ENCODE data around the gene TMEM47.

The TMEM47 gene

DNA sequence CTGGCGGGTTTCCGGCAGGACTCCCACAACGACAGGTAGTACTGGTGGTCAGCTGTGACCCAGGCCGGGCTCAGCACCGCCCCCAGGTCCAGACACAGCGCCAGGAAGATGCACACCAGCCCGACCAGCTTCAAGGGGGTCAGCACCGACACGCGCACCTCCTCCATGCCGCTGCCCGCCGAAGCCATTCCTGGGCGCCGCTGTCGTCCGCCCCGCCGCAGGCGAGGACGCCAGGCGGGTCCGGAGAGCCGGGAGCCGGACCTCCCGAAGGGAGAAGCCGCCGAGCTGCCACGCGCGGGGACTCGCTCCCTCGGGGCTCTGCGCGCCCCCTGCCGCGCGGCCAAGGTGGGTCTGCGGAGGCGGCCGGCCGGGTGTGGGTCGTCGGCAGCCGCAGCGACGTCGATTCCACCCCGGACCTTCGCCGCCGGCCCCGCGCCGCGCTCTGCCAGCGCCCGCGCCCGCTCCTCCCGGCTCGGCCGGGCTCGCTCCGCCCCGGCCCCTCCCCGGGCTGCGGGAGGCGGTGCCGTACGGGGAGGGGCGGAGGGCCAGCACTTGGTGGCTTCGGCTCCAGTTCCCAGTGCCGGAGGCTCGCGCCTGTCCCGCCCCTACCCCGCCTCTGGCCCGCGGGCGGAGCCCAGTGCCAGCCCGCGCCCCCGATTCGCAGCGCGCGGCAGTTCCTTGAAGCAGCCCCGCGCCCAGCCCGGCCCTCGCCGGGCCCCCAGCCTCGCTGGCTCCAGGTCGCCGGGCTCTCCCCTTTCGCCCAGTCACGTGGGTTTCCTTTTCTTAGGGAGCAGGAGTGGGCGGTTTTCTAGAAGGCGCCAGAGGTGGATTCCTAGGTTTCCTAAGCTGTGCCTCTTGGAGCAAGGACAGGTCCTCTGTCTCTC, at the start of gene TMEM47:
Gene TMEM47 (minus strand): TSS at position 444 of the 884 bp plus-strand sequence. CDS start 256 bp downstream, at position 188.
- intact Hi-C loops (cut with DNase I), result no loop called here
- peak; percentile 30 to 96 (median 63) for DNase-seq

DNA sequence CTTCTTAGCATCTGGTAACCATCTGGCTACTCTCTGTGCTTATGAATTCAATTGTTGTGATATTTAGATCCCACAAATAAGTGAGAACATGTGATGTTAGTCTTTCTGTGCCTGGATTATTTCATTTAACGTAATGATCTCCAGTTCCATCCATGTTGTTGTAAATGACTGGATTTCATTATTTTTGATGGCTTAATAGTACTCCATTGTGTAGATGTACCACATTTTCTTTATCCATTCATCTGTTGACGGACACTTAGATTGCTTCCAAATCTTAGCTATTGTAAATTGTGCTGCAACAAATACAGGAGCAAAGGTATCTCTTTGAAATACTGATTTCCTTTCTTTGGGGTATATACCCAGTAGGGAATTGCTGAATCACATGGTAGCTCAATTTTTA, 30.0 kb upstream of the TMEM47 start:
- intact Hi-C loops (cut with DNase I), result no loop called here
- no peak for DNase-seq

DNA sequence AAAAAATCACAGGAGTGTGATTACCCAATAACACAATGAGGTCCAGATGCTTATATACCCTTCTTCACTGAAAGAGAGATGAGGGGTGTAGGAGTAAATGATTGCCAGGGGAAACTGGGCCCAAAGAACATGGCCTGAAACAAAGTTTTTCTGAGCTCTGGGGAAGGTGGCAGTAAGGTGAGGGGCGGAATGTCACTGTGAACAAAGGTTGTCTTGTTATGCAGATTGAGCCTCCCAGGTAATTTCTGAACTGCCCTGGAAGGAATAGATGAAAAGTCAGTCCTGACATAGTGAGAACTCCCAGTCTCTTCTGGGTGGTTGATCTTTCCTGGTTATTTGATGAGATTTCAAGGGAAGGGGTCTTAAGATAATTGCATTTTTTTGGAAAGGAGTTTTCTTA, 2.5 kb upstream of the TMEM47 start:
- intact Hi-C loops (cut with DNase I), result no loop called here
- DNase-seq, result no peak

DNA sequence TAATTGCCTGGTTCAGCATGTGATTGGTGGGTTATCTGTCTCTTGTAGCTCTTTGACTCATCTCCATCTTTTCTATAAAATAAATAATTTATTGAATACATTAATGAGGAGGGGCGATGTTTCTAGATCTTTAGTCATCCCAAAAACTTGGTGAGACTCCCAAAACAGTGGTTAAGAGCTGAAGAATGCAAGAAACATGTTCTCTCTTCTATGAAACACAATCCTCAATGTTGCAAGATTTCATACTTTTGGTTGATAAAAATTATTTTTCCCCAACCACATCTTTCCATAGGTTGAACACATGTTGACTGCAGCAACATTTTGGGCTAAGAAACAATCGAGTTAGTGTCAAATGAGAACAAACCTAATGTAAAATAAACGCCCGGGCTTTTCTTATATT, 1.2 kb upstream of the TMEM47 start:
- no peak for DNase-seq
- intact Hi-C loops (cut with DNase I), result no loop called here

DNA sequence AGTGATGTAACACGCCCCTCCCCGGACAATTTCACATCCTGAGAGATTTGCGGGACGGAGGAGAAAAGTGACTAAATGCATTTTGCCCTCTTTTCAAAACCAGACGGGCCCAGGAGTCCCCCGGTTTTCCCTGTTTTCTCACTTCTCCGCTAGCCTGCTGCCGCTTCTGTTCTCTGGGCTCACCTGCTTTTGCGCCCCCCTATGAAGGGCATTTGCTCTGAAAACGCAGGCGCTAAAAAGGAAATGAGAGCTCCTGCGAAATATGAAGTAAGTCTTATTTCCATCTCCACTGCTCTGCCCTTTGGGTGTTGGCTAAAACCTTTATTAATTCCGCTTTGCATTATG, 613 bp upstream of the TMEM47 start:
- intact Hi-C loops (cut with DNase I), result no loop called here
- peak in 1 of 10 donors; percentile 57 for DNase-seq

DNA sequence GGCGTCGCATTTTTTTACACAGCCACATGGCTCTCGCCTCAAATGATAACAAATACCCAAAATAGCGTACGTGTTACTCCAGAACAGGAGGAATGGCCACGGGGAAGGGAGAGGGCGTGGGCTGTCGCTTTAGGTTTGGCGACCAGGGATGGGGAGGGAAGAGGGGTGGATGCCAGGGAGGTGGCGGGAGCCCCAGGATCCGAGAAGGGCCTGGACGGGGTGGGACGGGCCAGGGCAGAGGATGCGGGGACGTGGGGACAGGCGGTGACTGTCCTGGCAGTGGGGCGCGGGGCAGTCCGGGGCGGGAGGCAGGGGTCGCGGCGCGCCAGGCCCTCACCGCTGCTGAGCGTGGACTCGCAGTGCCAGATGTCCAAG, 631 bp downstream of the TMEM47 start:
- intact Hi-C loops (cut with DNase I), result no loop called here
- DNase-seq, result peak in 5 of 10 donors; percentile 6 to 70 (median 63)

DNA sequence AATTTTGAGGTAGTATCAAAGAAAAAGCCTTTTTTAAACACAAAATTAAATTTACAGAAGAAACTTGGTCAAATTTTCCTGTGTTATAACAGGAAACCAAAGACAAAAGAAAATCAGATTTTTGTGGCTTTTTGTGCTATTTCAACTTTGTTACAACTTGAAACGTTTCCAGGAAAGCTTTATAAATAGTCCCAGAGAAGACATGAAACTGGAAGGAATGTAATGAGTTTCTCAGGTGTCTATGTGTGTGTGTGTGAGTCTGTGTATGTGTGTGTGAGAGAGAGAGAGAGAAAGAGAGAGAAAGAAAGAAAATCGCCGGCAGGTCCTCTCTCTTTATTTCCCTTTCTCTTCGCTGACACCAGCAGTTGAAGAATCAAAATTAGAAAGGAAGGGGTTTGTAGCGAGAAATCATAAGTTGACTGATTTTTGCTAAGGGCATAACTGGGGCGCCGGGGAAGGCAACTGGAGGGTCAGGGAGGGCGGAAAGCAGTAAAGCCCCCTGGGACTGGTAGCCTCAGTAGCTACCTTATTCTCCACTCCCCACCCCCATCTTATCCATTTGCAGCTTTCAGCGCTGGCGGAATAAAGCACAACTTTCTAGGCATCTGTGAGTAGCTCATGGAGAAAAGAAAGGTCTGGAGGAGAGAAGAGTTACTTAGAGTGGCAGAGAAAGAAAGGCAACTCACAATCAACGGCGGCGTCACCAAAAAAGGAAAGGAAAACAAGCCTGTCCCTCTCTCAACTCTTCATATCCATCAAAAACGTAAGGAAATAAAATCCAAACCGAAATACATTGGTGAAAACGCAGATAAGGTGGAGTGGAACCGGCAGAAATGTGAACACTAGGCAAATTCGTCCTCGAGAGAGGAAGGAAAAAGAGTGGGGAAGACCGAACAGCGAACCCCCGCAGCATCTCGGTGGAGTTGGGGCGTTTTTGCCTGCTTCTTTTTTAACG, 1.3 kb downstream of the TMEM47 start:
- no peak for DNase-seq
- intact Hi-C loops (cut with DNase I), result no loop called here

DNA sequence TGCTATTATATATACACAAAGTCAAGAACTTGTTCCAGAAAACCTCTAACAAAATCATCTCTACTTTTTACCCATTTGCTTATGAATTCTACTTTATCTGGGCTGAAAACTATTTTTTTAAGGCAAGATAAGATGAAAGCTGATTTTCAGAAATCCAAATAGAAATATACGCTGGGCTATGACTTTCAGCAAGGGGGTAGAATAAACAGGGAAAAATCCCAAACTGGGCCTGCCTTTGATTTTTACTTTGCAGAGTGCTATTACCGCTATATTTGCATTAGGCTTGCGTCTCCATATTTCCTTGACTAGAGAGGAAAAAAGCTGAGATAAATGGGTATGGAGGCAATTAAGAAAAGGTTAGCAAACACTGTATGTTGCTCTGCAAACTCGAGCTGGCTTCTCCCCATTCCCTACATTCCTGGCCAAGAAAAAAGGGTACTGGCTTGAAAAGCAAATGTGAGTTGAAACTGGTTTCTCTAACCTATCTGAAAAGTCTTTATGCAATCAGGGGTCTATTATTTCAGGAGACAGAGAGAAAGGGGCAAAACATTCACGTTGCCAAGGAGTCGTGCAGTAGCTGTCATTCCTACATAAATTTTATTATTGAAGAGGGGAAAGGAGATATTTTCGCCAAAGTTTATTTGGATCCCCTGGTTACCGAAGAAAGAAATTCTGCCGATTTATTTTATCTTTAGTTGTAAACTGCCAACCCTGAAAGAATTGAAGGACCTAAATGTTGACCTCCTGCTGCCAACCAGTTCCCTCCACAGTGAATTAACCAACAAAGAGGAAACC, 2.2 kb downstream of the TMEM47 start:
- DNase-seq, result no peak
- intact Hi-C loops (cut with DNase I), result no loop called here

DNA sequence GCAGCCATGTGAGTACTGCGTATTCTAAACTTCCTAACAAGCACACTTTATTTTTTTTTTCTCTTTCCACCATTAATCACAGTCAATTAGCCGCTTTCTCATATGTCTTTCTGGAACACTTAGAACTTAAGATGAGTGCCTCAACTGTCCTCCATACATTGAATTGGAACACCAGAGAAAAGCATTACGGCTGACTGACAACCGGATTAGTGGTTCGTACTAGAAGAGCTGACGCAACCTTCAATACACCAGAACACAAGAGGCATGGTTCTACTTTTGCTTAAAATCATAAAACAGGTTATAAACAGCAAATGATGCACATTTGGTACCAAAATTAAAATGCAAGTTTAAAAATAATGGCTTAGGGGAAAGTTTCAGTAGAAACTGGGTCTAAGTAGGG, 3.3 kb downstream of the TMEM47 start:
- no peak for DNase-seq
- intact Hi-C loops (cut with DNase I), result no loop called here

DNA sequence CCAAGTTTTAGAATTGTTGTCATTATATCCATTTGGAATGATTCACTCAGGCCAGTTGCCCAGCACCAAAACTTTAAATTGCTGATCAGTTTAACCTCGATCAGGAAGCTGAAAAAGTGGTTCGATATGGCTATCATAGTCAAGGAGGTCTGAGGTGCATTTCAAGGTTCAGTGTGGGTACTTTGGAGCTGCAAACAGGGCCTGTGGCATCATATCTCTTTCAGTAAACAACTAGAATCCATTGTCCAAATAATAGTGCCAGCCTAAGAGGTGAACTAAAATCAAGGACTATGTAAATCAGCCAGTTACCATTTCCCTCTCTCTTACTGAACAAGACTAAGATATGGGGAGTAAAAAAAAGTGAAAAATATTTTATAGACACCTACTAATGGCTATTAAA, 14.2 kb downstream of the TMEM47 start:
- no peak for DNase-seq
- intact Hi-C loops (cut with DNase I), result no loop called here

DNA sequence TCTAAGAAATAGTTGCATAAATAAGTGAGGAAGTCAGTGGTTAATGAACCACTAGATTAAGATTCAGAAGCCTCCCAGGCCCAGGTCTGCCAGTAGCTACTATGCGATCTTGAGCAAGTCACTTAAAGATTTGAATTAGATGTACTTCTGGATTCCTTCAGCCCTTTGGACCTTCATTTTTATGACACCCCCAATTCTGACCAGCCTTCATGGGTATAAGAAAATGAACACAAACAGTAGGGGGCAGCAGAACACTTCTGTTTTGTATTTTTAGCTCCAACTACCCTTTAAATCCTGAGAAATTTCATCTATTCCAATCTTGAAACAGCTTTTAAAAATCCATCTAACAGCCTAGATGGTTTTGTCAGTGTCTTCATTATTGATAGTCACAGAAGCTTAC, 19.0 kb downstream of the TMEM47 start:
- intact Hi-C loops (cut with DNase I), result no loop called here
- DNase-seq, result no peak

DNA sequence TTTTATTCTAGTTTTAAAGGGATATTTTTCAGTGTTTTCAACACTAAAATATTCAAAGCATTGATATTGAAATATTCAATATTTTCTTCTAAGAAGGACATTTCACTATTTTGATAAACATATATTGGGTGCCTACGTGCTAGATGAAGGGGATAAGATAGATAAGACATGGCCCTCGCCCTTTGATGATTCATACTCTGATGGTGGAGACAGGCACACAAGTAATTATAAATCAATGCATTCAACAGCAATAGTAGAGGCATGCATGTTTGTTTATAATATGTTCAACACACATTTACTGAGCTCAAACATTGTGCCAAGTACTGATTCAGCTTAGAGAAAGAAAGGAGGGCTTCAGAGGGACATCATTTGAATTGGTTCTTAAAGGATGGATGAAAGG, 22.7 kb downstream of the TMEM47 start:
- no peak for DNase-seq
- intact Hi-C loops (cut with DNase I), result no loop called here

DNA sequence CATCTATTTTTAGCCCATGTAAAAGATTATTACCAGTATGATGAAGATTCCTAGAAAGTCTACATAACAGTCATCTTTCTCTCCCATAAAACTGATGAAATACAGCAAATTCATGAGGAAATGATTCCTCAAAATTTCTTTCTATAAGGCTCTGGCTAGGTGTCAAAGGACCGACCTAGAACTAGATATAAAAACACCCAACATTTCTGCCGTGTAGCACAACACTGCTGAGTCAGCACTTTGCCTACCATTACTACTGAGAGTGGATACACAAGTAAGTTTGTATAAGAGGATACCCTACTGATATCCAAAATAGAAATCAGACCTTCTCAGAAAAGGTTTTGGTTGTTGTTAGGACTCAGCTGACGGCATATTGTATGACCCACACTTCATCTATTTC, 24.7 kb downstream of the TMEM47 start:
- no peak for DNase-seq
- intact Hi-C loops (cut with DNase I), result no loop called here

DNA sequence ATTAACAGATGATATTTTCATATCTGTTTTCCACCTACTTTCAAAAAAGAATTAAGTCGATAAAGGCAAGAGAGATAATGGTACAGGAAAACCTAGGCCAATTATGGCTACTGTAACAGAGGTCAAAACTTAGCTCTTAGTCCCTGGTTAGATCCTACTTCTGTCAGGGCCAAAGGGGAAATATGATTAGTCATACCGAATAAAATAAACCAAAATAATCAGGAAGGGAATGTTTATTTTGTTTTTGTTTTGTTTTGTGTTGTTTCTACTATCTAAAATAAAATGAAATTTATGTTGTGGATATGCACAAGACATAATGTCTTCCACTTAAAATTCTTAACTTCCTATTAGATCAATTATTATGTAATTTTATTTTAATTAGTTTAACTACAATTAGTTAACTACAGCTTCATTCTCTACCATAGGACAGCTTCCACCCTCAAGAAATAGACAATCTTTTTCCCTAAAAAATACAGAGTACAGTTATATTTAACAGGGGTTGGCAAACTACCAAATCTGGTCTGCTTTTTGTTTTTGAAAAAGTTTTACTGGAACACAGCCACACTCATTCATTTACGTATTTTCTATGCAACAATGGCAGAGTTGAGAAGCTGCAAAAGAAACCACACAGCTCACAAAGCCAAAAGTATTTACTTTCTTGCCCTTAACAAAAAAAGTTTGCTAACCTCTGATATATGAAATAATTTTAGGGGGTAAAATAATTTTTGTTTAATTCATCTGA, 25.4 kb downstream of the TMEM47 start:
- DNase-seq, result no peak
- intact Hi-C loops (cut with DNase I), result no loop called here

DNA sequence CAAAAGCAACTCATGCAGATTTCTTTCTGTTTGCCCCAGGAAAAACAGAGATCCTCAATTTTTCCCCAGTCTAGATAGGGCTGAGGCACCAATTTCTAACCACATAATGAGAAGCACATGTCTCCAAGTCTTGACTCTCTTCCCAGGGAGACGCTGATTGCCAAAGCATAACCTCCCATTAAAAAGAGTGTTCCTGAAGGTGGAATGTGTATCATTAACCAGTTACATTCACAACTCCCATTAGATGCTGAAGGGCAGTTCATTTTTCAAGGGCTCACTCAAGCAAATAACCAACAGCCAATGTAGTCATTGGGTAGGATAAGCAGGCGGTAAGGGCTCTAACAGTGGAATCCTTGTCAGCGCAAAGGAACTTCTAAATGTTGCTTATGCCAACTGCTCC, 27.5 kb downstream of the TMEM47 start:
- no peak for DNase-seq
- intact Hi-C loops (cut with DNase I), result no loop called here

DNA sequence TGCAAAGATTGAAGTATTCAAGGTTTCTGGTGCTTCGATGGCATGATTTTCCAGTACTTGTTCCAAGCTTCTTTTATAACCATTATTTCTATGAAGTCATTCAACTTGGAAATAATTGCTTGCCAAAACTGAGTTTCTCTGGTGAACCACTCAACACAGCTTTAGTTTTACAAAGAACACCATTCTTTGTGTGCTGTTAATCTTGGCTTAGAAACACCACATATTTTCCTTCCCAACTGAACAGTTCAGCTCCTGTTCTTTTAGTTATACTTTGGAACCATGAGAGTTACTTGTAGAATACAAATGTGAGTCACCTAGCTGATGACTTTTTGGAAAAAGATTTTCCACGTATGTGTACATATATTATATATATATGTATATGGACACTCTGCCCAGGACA, 32.7 kb downstream of the TMEM47 start:
- intact Hi-C loops (cut with DNase I), result no loop called here
- DNase-seq, result no peak

DNA sequence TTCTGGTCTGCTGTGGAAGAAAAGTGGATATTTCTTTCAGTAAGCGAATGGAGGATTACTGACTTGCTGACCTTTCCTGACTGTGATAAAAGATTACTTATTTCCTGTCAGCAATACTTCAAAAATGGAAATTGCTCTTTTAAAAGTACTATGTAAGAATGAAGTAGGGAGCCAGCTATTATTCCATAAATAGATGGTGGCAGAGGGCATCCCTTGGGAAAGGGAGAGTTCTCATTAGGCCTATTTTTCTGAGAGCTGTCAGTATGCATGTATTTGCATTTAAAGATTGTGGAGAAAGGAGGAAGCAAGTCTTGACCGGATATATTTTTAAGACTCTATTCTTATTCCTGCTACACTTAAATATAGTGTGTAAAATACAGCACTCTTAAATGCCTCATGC, 37.2 kb downstream of the TMEM47 start:
- DNase-seq, result no peak
- intact Hi-C loops (cut with DNase I), result no loop called here

DNA sequence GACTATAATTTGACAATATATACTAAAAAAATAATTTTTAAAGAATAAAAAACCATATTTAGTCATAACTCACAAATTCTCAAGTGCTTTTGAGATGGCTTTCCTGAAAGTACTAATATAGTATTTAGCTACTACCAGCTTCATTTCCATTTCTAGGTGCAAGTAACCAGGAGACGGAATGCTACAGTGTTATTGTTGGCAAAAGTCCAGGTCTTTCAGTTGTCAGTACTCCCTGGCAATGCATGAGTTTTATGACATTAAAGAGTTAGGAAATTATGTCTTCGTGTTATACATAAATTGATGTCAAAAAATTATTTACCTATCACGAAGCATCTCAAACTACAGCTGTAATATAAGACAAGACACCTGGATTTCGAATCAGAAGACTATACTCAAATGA, 45.0 kb downstream of the TMEM47 start:
- no peak for DNase-seq
- intact Hi-C loops (cut with DNase I), result no loop called here

DNA sequence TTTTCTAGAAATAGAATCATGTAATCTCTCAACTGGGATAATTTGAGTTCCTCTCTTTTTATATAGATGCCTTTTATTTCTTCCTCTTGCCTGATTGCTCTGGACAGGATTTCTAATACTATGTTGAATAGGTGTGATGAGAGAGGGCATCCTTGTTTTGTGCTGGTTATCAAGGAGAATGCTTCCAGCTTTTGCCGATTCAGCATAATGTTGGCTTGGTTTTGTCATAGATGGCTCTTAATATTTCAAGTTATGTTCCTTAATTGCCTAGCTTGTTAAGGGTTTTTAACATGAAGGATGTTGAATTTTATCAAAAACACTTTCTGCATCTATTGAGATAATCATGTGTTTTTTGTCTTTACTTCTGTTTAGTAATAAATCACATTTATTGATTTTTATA, 58.7 kb downstream of the TMEM47 start:
- DNase-seq, result no peak
- intact Hi-C loops (cut with DNase I), result no loop called here

DNA sequence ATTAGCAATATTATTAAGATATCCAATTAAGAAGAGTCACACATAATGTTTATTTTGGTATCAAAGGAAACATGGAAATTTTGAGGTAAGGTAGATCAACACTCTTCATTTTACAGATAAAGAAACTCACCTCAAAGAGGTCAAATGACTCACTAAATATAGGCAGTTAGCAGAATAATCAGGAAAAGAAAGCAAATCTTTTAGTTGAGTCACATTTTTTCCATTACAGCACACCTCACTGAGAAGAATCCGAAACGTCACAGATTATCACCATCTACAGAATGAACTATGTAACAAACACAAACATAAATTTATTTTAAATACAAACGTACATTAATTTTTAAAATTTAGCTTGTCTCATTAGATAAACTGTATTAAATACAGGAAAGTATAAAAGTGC, 70.1 kb downstream of the TMEM47 start:
- intact Hi-C loops (cut with DNase I), result no loop called here
- DNase-seq, result no peak
